ENCODE data around the gene ALPK3.

ALPK3 gene

GRCh38 chr15:84834969-84835368, 17.8 kb downstream of the ALPK3 start:
- Histone ChIP-seq H3F3A (ENCODE audit: control insufficient read depth, insufficient read depth) (no peaks in the 10 kb centered on the region), H3K9me3 (ENCODE audit: control insufficient read depth, insufficient read depth, low read length) (no peaks in the 10 kb centered on the region), H3K4me2 (ENCODE audit: low read length) (no peak overlapping the region), H3K79me2 (ENCODE audit: control insufficient read depth, low read length) (no peaks in the 10 kb centered on the region), H3K4me3 (ENCODE audit: low read length) (no peak overlapping the region), H3K36me3 (ENCODE audit: control insufficient read depth, low read length) (no peaks in the 10 kb centered on the region), H3K27me3 (ENCODE audit: control insufficient read depth, low read length) (peaks cover 42% of the 10 kb centered on the region), H3K27ac (ENCODE audit: low read depth, low read length) (no peak overlapping the region), H3K4me1 (ENCODE audit: control insufficient read depth, low read length) (no peaks in the 10 kb centered on the region), H4K20me1 (ENCODE audit: control insufficient read depth, insufficient read depth, low read depth, low read length) (no peaks in the 10 kb centered on the region), H3K9me2 (replicated peaks; ENCODE audit: control insufficient read depth, low read length) (no peaks in the 10 kb centered on the region)
- TF ChIP-seq CTCF (IDR thresholded peaks at IDR 0.05; ENCODE audit: low read depth, low read length, poor library complexity, severe bottlenecking) (no peak), EZH2phosphoT487 (IDR thresholded peaks at IDR 0.05; ENCODE audit: borderline replicate concordance, low read length) (no peak)

GRCh38 chr15:84835661-84836337, 18.6 kb downstream of the ALPK3 start:
- Histone ChIP-seq H3K9me3 (ENCODE audit: control insufficient read depth, insufficient read depth, low read length) (no peaks in the 10 kb centered on the region), H3K4me2 (ENCODE audit: low read length) (no peak overlapping the region), H3K27me3 (ENCODE audit: control insufficient read depth, low read length) (peaks cover 34% of the 10 kb centered on the region), H3F3A (ENCODE audit: control insufficient read depth, insufficient read depth) (no peaks in the 10 kb centered on the region), H3K9me2 (replicated peaks; ENCODE audit: control insufficient read depth, low read length) (no peaks in the 10 kb centered on the region), H3K4me3 (ENCODE audit: low read length) (no peak overlapping the region), H3K36me3 (ENCODE audit: control insufficient read depth, low read length) (no peaks in the 10 kb centered on the region), H4K20me1 (ENCODE audit: control insufficient read depth, insufficient read depth, low read depth, low read length) (no peaks in the 10 kb centered on the region), H3K4me1 (ENCODE audit: control insufficient read depth, low read length) (no peaks in the 10 kb centered on the region), H3K27ac (ENCODE audit: low read depth, low read length) (no peak overlapping the region), H3K79me2 (ENCODE audit: control insufficient read depth, low read length) (no peaks in the 10 kb centered on the region)
- TF ChIP-seq EZH2phosphoT487 (IDR thresholded peaks at IDR 0.05; ENCODE audit: borderline replicate concordance, low read length) (no peak), CTCF (IDR thresholded peaks at IDR 0.05; ENCODE audit: low read depth, low read length, poor library complexity, severe bottlenecking) (no peak)

GRCh38 chr15:84836844-84837243, 19.7 kb downstream of the ALPK3 start:
- TF ChIP-seq CTCF (IDR thresholded peaks at IDR 0.05; ENCODE audit: low read depth, low read length, poor library complexity, severe bottlenecking) (no peak), EZH2phosphoT487 (IDR thresholded peaks at IDR 0.05; ENCODE audit: borderline replicate concordance, low read length) (no peak)
- Histone ChIP-seq H3F3A (ENCODE audit: control insufficient read depth, insufficient read depth) (no peaks in the 10 kb centered on the region), H3K79me2 (ENCODE audit: control insufficient read depth, low read length) (no peaks in the 10 kb centered on the region), H3K9me3 (ENCODE audit: control insufficient read depth, insufficient read depth, low read length) (no peaks in the 10 kb centered on the region), H3K9me2 (replicated peaks; ENCODE audit: control insufficient read depth, low read length) (no peaks in the 10 kb centered on the region), H3K36me3 (ENCODE audit: control insufficient read depth, low read length) (no peaks in the 10 kb centered on the region), H3K4me1 (ENCODE audit: control insufficient read depth, low read length) (no peaks in the 10 kb centered on the region), H3K4me3 (ENCODE audit: low read length) (no peak overlapping the region), H3K4me2 (ENCODE audit: low read length) (no peak overlapping the region), H4K20me1 (ENCODE audit: control insufficient read depth, insufficient read depth, low read depth, low read length) (no peaks in the 10 kb centered on the region), H3K27me3 (ENCODE audit: control insufficient read depth, low read length) (peaks cover 25% of the 10 kb centered on the region; the same call in 1 of the 2 replicates), H3K27ac (ENCODE audit: low read depth, low read length) (no peak overlapping the region)
